Left cardiac atrium (tissue), 4 donors: ENCODE measurements around the gene NKAP. TPM values are rescaled to one million over a fixed set of nuclear protein-coding genes. Genes with fewer than 3 reads are reported as not detected.

Experiments used
- ATAC-seq, 2 donors: fragments of 200-7000 bp; cut with Tn5 transposase; one replicate each; pipeline ENCODE4 v1.9.1; 2020; ENCODE audit warnings: mild to moderate bottlenecking in 2 of 2, moderate library complexity in 2 of 2
- DNase-seq: peaks from one replicate; pipeline ENCODE4 v3.0.0-alpha.2; 2020
- intact Hi-C, 2 donors: fragments of 100-400 bp; cut with DNase I; formaldehyde crosslinking; loops; one replicate each; pipeline versions ENCODE4 v1.14.1 to v1.15.1; 2022 to 2023
- total RNA-seq, 2 donors: library from RNA; stranded (reverse); fragmentation: NEBNext Ultra II Directional; extraction: Animal tissue kit (Norgen Biotek cat#: 25700); gene quantifications; one replicate each; pipeline ENCODE4 v1.2.1, GENCODE V29; 2021
- donor health status: DM: no; HTN: yes; CAD: no.
- donor health status: DM: no; HTN: yes; CAD: no; lungs with severe emphysema.
- donor health status: DM: yes; HTN: yes; CAD: no.
- donor health status: Dilated cardiomyopathy.

Gene NKAP
- total RNA-seq, 2 donors from 2014 or later = 4.4 to 6.8 TPM

DNA sequence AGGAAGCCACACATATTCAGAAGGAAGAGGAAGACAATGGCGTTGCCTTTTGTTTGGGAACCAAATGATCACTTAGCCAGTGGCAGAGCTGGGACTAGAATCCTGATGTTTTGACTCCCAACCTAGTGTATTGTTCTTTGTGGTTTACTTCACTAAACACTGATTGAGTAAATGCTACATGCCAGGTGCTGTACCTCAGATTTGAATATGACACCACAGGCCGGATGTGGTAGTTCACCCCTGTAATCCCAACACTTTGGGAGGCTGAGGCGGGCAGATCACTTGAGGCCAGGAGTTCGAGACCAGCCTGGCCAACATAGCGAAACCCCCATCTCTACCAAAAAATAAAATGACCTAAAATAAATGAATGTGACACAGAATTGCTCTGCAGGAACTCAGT is 63.5 kb downstream of the NKAP start:
- ATAC-seq = no peak
- DNase-seq = no peak
- intact Hi-C loops = no loop called here

GRCh38 chrX:119878740-119879139 is 64.8 kb downstream of the NKAP start:
- ATAC-seq (no peak), DNase-seq (no peak)
- intact Hi-C loops = no loop called here

GRCh38 chrX:119871599-119872395 is 71.8 kb downstream of the NKAP start, which contains the start of the genes NDUFA1 and RNF113A:
TSS of gene NDUFA1 (plus strand) at chrX:119871832. CDS start at chrX:119871912, 80 bp downstream.
TSS of gene RNF113A (minus strand) at chrX:119871733. CDS start at chrX:119871613, 120 bp downstream.
- peak; percentile 98 to 99 for ATAC-seq
- intact Hi-C loops = loop anchor here in 1 of 2 donors (2.0 kb wide), 1 partner anchor 79 kb away; no protein-coding TSS in a partner anchor
- DNase-seq = peak; percentile 85

DNA sequence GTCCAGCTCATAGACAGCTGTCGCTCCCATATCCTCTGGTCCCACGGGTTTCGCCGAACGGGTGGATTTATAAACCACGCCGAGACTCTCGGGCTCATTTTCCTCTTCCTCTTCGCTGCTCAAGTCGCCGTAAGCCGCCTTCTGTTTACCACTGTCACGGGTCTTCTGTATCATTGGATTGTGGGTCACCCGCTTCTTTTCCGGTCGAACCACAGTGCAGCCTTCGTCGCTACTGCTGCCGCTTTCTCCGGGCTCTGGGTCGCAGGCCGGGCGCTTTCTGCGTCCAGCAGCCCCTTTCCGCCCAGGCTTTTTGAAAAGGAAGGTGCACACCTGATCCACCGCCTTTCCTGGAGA is 72.3 kb downstream of the NKAP start:
- intact Hi-C loops = loop anchor here in 1 of 2 donors (2.0 kb wide), 1 partner anchor 78 kb away; no protein-coding TSS in a partner anchor
- ATAC-seq = peak; percentile 42 to 48

More for the DNA sequence above, 72.3 kb downstream of the NKAP start:
- DNase-seq = no peak

Other genes starting within 250 kb of the NKAP start
- gene SOWAHD, start 185.2 kb downstream of the NKAP start, total RNA-seq = under 1 TPM; 0.16 to 0.32 TPM
- 1,000 to 10,000 TPM; 1,171 to 1,199 TPM for gene RPL39, start 152.1 kb downstream of the NKAP start, total RNA-seq
- 1 to 10 TPM; 3.6 to 3.9 TPM for gene UPF3B, start 90.8 kb downstream of the NKAP start, total RNA-seq
- 10 to 100 TPM in 1 of 2 donors, 1 to 10 TPM in 1; 8.9 to 10.9 TPM for gene RNF113A, start 72.0 kb downstream of the NKAP start, total RNA-seq
- gene NDUFA1, start 71.9 kb downstream of the NKAP start, total RNA-seq = 100 to 1,000 TPM; 382 to 451 TPM
- not detected for gene AKAP14, start 47.9 kb downstream of the NKAP start, total RNA-seq
- gene RHOXF2B, start 133.9 kb upstream of the NKAP start, total RNA-seq = not detected
- gene RHOXF1, start 172.2 kb upstream of the NKAP start, total RNA-seq = under 1 TPM; 0.29 to 0.34 TPM
- gene RHOXF2, start 214.9 kb upstream of the NKAP start, total RNA-seq = not detected